Measurements from ENCODE around the gene PDLIM4. TPM values are rescaled to one million over a fixed set of nuclear protein-coding genes. Genes with fewer than 3 reads are reported as not detected.

The PDLIM4 gene
- total RNA-seq, 1 experiment from 2014 or later = 65.4 TPM

- H3K27me3 ChIP-seq = no peaks in the 10 kb centered on the region
- no peaks in the 10 kb centered on the region for H3K36me3 ChIP-seq
- H3K4me1 ChIP-seq = peaks cover 20% of the 10 kb centered on the region
- H3K27ac ChIP-seq = peak overlapping the region; percentile 98
- peak overlapping the region; percentile 21 for H3K4me3 ChIP-seq
- peak; percentile 40 to 61 for DNase-seq
- peaks cover 16% of the 10 kb centered on the region for H3K9me3 ChIP-seq (replicated peaks)
Measured at GRCh38 chr5:132303589-132303988, 46.1 kb downstream of the PDLIM4 start.

- Histone ChIP-seq H3K9me3 (replicated peaks) (peaks cover 16% of the 10 kb centered on the region), H3K4me1 (peaks cover 21% of the 10 kb centered on the region), H3K27ac (no peak overlapping the region), H3K36me3 (no peaks in the 10 kb centered on the region), H3K4me3 (no peak overlapping the region), H3K27me3 (no peaks in the 10 kb centered on the region)
- no peak for DNase-seq
Measured at GRCh38 chr5:132305420-132305819, 47.9 kb downstream of the PDLIM4 start.

DNA sequence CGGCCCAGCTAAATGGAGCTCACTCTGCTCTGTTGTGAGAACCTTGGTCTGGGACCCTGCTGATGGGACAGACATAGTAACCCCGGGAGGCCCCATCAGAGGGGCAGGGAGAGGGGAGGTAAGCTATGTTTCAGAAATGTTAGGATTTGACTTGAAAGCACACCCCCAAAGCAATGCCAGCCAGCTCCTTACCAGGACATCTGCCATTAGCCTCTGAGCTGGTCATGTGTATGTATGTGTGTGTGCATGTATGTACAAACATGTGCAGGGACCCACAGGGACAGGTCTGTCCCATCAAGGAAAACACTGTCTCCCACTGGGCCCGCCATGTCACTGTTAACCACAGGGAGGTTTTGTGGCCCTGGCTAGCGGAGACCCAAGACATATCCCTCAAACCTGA, 51.2 kb downstream of the PDLIM4 start:
- peaks cover 16% of the 10 kb centered on the region for H3K4me1 ChIP-seq
- no peak overlapping the region for H3K4me3 ChIP-seq
- H3K36me3 ChIP-seq = no peaks in the 10 kb centered on the region
- no peaks in the 10 kb centered on the region for H3K27me3 ChIP-seq
- DNase-seq = no peak
- H3K27ac ChIP-seq = no peak overlapping the region
- H3K9me3 ChIP-seq (replicated peaks) = peaks cover 16% of the 10 kb centered on the region

GRCh38 chr5:132309679-132310078, 52.2 kb downstream of the PDLIM4 start:
- Histone ChIP-seq H3K27me3 (no peaks in the 10 kb centered on the region), H3K4me3 (no peak overlapping the region), H3K4me1 (peaks cover 13% of the 10 kb centered on the region), H3K27ac (no peak overlapping the region), H3K36me3 (no peaks in the 10 kb centered on the region), H3K9me3 (replicated peaks) (peaks cover 12% of the 10 kb centered on the region)
- no peak for DNase-seq

- peaks cover 12% of the 10 kb centered on the region for H3K4me1 ChIP-seq
- H3K27ac ChIP-seq = no peak overlapping the region
- peaks cover 6% of the 10 kb centered on the region; the same call in 1 of the 2 replicates for H3K9me3 ChIP-seq (replicated peaks)
- no peaks in the 10 kb centered on the region for H3K36me3 ChIP-seq
- H3K4me3 ChIP-seq = no peak overlapping the region
- no peaks in the 10 kb centered on the region for H3K27me3 ChIP-seq
- DNase-seq = peak in 1 of 2 experiments; percentile 38
Measured at GRCh38 chr5:132310141-132310834, 52.8 kb downstream of the PDLIM4 start.

GRCh38 chr5:132313366-132313765, 55.9 kb downstream of the PDLIM4 start:
- Histone ChIP-seq H3K4me1 (peaks cover 24% of the 10 kb centered on the region), H3K36me3 (no peaks in the 10 kb centered on the region), H3K4me3 (no peak overlapping the region), H3K9me3 (replicated peaks) (no peaks in the 10 kb centered on the region), H3K27me3 (no peaks in the 10 kb centered on the region), H3K27ac (no peak overlapping the region)
- DNase-seq = no peak

GRCh38 chr5:132313961-132314432, 56.5 kb downstream of the PDLIM4 start:
- H3K36me3 ChIP-seq = no peaks in the 10 kb centered on the region

DNA sequence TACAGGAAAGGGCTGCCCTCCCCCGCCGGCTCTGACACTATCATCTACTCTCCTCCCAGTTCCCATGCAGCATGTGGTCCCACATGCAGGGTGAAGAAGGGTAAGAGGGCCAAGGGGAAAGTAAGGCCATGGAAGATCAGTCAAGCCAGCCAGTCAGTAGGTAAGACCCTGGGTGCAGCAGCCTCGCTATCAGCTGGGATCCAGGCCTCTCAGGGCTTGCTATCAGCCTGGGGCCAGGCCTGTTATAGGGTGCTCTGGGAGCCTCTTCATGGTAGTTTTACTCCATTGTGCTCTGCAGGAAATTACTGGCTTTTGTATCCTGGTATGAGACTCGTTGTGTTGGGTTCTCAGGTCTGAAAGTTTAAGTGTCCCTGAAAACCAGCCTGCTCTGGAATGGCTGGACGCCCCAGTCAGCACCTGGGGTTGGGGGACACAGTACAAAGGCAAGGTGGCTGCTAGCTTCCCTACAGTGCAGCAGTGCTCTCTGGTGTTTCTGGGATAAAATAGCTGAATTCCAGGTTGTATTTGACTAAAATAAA, 58.1 kb downstream of the PDLIM4 start:
- H3K4me3 ChIP-seq = no peak overlapping the region
- H3K27me3 ChIP-seq = no peaks in the 10 kb centered on the region
- H3K9me3 ChIP-seq (replicated peaks) = no peaks in the 10 kb centered on the region
- H3K27ac ChIP-seq = no peak overlapping the region
- no peaks in the 10 kb centered on the region for H3K36me3 ChIP-seq
- H3K4me1 ChIP-seq = peaks cover 31% of the 10 kb centered on the region
- no peak for DNase-seq

More at GRCh38 chr5:132313961-132314432, 56.5 kb downstream of the PDLIM4 start:
- H3K9me3 ChIP-seq (replicated peaks) = no peaks in the 10 kb centered on the region
- H3K4me1 ChIP-seq = peaks cover 27% of the 10 kb centered on the region
- H3K27ac ChIP-seq = no peak overlapping the region
- H3K4me3 ChIP-seq = no peak overlapping the region
- H3K27me3 ChIP-seq = no peaks in the 10 kb centered on the region
- peak; percentile 28 to 56 for DNase-seq

GRCh38 chr5:132319975-132320374, 62.5 kb downstream of the PDLIM4 start:
- Histone ChIP-seq H3K4me3 (no peak overlapping the region), H3K27me3 (no peaks in the 10 kb centered on the region), H3K27ac (no peak overlapping the region), H3K4me1 (peaks cover 39% of the 10 kb centered on the region), H3K36me3 (no peaks in the 10 kb centered on the region), H3K9me3 (replicated peaks) (no peaks in the 10 kb centered on the region)
- DNase-seq = no peak

DNA sequence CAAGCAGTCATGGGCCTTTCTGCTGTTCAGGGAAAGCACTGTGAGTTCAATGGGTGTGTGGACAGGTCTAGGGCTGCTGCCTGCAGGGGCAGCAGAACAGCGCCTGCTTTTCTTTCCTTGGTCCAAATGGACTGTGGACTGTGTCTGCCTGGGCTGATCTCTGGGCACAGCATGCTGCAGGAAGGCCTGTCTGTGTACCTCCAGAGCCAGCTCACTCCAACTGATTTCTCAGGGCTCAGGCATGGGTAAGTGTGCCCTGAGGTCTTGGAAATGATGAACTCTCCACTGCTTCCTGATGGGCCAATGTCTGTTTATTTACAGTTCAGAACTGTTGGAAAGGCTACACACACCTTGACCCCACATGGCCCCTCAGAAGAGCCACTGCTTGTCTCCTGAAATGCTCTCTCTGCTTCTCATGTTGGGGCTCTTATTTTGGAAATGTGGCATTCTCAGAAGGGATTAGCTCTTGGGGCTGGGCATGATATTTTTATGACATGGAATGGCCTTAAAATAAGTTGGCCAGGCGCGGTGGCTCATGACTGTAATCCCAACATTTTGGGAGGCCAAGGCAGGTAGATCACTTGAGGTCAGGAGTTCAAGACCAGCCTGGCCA, 63.7 kb downstream of the PDLIM4 start:
- no peaks in the 10 kb centered on the region for H3K36me3 ChIP-seq
- no peaks in the 10 kb centered on the region for H3K27me3 ChIP-seq
- no peaks in the 10 kb centered on the region for H3K9me3 ChIP-seq (replicated peaks)
- peaks cover 36% of the 10 kb centered on the region for H3K4me1 ChIP-seq
- no peak overlapping the region for H3K4me3 ChIP-seq
- no peak for DNase-seq
- H3K27ac ChIP-seq = no peak overlapping the region

- peak overlapping the region; percentile 60; the same call in 1 of the 2 replicates for H3K27ac ChIP-seq
- DNase-seq = peak; percentile 37 to 46
- H3K4me3 ChIP-seq = peak overlapping the region; percentile 25; the same call in 1 of the 2 replicates
Measured at GRCh38 chr5:132322266-132322665, 64.8 kb downstream of the PDLIM4 start.

More at GRCh38 chr5:132322266-132322665, 64.8 kb downstream of the PDLIM4 start:
- Histone ChIP-seq H3K9me3 (replicated peaks) (no peaks in the 10 kb centered on the region), H3K4me1 (peaks cover 37% of the 10 kb centered on the region), H3K27me3 (no peaks in the 10 kb centered on the region), H3K36me3 (no peaks in the 10 kb centered on the region)

Other genes starting within 250 kb of the PDLIM4 start
- gene ACSL6, start 246.0 kb upstream of the PDLIM4 start, total RNA-seq (2014; rRNA removed; shearing (Covaris generic)) = not detected in 2 replicates
- gene IL3, start 197.0 kb upstream of the PDLIM4 start, total RNA-seq (2014; rRNA removed; shearing (Covaris generic)) = not detected in 2 replicates
- gene CSF2, start 183.9 kb upstream of the PDLIM4 start, total RNA-seq (2014; rRNA removed; shearing (Covaris generic)) = not detected in 2 replicates
- 75.5 and 77.7 TPM in 2 replicates for gene P4HA2, start 29.8 kb upstream of the PDLIM4 start, total RNA-seq (2014; rRNA removed; shearing (Covaris generic))
- 0.28 and 1.1 TPM in 2 replicates for gene SLC22A4, start 36.7 kb downstream of the PDLIM4 start, total RNA-seq (2014; rRNA removed; shearing (Covaris generic))
- 0.13 and 0.47 TPM in 2 replicates for gene SLC22A5, start 112.0 kb downstream of the PDLIM4 start, total RNA-seq (2014; rRNA removed; shearing (Covaris generic))
- gene IRF1, start 233.1 kb downstream of the PDLIM4 start, total RNA-seq (2014; rRNA removed; shearing (Covaris generic)) = 13.9 and 14.1 TPM in 2 replicates

All from SJCRH30 (cell line).